Stimulated activated naive CD4-positive, alpha-beta T cell (primary cell): ENCODE results near the gene KDF1.
A peak's percentile ranks its signal among the peaks of the same experiment; 100 is the strongest.
"Not testable (repeated sequence)": the region's sequence is repeated elsewhere in the genome, so short reads cannot be mapped to it uniquely, and the experiment has no call there.

Source experiments
- DNase-seq, 6 experiments: peaks; one replicate each; lab custom pipeline; 2025; lab: John Stamatoyannopoulos, UW

KDF1 gene

GRCh38 chr1:26994020-26994786, 33.9 kb upstream of the KDF1 start:
- peak in 2 of 6 experiments; percentile 20 to 24 for DNase-seq

- DNase-seq, result peak; percentile 25 to 69 (median 62)
Measured at GRCh38 chr1:26993237-26994019, 33.2 kb upstream of the KDF1 start, which contains the start of gene TRNP1. Gene TRNP1, plus strand, starts transcription at chr1:26993692. Its CDS starts 95 bp downstream, at chr1:26993787.

- DNase-seq, result no peak
Measured at GRCh38 chr1:26991310-26992116, 31.2 kb upstream of the KDF1 start.

GRCh38 chr1:26989403-26990109, 29.3 kb upstream of the KDF1 start:
- DNase-seq, result not testable (repeated sequence)

GRCh38 chr1:26986658-26987057, 26.4 kb upstream of the KDF1 start:
- no peak for DNase-seq

GRCh38 chr1:26984291-26984690, 24.0 kb upstream of the KDF1 start:
- DNase-seq, result no peak

GRCh38 chr1:26983863-26984262, 23.6 kb upstream of the KDF1 start:
- DNase-seq, result no peak

- no peak for DNase-seq
Measured at GRCh38 chr1:26981146-26981846, 21.0 kb upstream of the KDF1 start.

- no peak for DNase-seq
Measured at GRCh38 chr1:26978901-26979300, 18.6 kb upstream of the KDF1 start.

- no peak for DNase-seq
Measured at GRCh38 chr1:26976621-26977510, 16.6 kb upstream of the KDF1 start.

- DNase-seq, result no peak
Measured at GRCh38 chr1:26972821-26973220, 12.6 kb upstream of the KDF1 start.

- DNase-seq, result no peak
Measured at GRCh38 chr1:26972390-26972789, 12.1 kb upstream of the KDF1 start.

GRCh38 chr1:26971590-26971989, 11.3 kb upstream of the KDF1 start:
- DNase-seq, result no peak

GRCh38 chr1:26970810-26971209, 10.5 kb upstream of the KDF1 start:
- DNase-seq, result no peak

- DNase-seq, result no peak
Measured at GRCh38 chr1:26965628-26966027, 5.4 kb upstream of the KDF1 start.

GRCh38 chr1:26965213-26965612, 4.9 kb upstream of the KDF1 start:
- no peak for DNase-seq

GRCh38 chr1:26961826-26962225, 1.6 kb upstream of the KDF1 start:
- DNase-seq, result no peak

GRCh38 chr1:26960625-26960966, 328 bp upstream of the KDF1 start:
- no peak for DNase-seq

- DNase-seq, result no peak
Measured at GRCh38 chr1:26959270-26959669, 998 bp downstream of the KDF1 start.

GRCh38 chr1:26957306-26957705, 3.0 kb downstream of the KDF1 start:
- no peak for DNase-seq
